CD4-positive, alpha-beta T cell treated with Interferon alpha-2 for 1 hour (primary cell): ENCODE results near the gene DEFB108B.
A peak's percentile ranks its signal among the peaks of the same experiment; 100 is the strongest.
"Not testable (repeated sequence)": the region's sequence is repeated elsewhere in the genome, so short reads cannot be mapped to it uniquely, and the experiment has no call there.

Source experiments
- DNase-seq, 2 donors: peaks; one replicate each; pipeline ENCODE4 v3.0.0-alpha.2; 2020 to 2022

The DEFB108B gene

GRCh38 chr11:71832811-71833210 lies at the start of gene DEFB108B:
DEFB108B (plus strand) TSS chr11:71833200; CDS start chr11:71833200, 0 bp downstream.
- DNase-seq = not testable (repeated sequence)

GRCh38 chr11:71786114-71786847 lies 46.7 kb upstream of the DEFB108B start:
- DNase-seq = not testable (repeated sequence)

GRCh38 chr11:71786848-71787097 lies 46.2 kb upstream of the DEFB108B start:
- DNase-seq = peak; percentile 98 to 99

DNA sequence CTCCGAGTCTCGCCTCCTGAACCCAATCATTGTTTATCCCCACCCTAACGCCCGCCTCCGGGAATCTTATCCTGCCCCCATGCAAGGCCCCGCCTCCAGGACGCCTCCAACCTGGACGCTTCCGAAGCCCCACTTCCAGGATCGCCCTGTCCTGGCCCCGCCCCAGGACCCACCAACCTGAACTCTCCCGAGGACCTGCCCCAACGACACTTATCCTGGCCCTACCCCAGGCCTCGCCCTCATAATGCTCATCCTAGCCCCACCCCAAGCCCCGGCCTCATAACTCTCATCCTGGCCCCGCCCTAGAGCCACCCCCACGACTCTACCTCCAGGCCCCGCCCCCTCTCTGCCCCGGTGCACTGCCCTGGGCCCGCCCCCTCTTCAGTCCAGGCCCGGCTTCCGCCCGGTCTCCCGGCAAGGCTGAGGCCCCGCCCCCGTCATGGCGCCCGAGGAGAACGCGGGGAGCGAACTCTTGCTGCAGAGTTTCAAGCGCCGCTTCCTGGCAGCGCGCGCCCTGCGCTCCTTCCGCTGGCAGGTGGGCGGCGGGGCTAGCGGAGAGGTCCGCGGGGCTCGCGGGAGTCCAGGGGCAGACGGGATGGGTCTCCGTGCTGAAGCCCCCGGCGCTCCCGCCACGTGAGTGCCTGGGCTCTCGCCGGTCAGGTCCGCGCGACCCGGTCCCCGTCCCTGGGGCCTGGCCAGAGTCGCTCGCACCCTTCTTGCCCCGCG lies 45.7 kb upstream of the DEFB108B start:
- peak; percentile 94 to 96 for DNase-seq

- peak; percentile 4 to 31 for DNase-seq
Observed at GRCh38 chr11:71787824-71788454, 45.1 kb upstream of the DEFB108B start.

- DNase-seq = not testable (repeated sequence)
Observed at GRCh38 chr11:71789444-71790196, 43.4 kb upstream of the DEFB108B start.

GRCh38 chr11:71791111-71791510 lies 41.9 kb upstream of the DEFB108B start:
- DNase-seq = not testable (repeated sequence)

GRCh38 chr11:71792621-71793235 lies 40.3 kb upstream of the DEFB108B start:
- peak; percentile 69 to 77 for DNase-seq

DNA sequence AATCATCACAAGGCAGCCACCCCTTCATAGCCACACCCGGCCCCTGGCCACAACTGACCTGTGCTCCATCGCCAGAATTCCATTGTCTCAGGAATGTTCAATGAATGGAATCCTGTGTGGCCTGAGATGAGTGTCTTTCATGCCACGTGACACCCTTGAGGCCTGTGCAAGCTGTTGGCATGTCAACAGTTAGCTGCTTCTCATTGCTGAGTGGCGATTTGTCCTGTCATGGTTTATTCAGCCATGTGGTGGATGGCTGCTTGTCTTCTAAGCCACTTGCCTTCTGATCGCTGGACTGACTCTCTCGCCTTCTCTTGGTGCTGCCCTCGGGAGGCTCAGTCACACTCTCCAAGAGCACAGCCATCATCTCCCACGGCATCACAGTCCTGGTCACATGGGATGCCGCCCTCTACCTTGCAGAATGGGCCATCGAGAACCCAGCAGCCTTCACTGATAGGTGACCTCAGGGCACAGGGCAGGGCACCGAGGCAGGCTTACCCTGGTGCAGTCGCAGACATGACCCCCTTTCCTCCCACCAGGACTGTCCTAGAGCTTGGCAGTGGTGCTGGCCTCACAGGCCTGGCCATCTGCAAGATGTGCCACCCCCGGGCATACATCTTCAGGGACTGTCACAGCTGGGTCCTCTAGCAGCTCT lies 38.5 kb upstream of the DEFB108B start:
- DNase-seq = not testable (repeated sequence)

GRCh38 chr11:71795236-71795635 lies 37.8 kb upstream of the DEFB108B start:
- not testable (repeated sequence) for DNase-seq

DNA sequence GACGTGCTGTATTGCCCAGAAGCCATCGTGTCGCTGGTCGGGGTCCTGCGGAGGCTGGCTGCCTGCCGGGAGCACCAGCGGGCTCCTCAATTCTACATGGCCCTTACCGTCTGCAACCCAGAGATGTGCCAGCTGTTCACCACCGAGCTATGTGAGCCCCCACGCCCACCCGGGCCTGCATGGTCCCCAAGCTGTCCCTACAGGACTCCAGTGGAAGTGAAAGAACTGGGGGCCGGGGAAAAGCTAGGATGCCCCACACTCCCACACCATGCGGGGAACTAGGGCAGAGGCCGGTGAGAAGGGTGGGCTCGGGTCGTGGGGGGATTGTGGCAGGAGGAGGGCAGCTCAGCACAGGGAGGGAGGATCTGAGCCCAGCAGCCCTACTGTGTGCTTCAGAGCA lies 37.0 kb upstream of the DEFB108B start:
- not testable (repeated sequence) for DNase-seq

DNA sequence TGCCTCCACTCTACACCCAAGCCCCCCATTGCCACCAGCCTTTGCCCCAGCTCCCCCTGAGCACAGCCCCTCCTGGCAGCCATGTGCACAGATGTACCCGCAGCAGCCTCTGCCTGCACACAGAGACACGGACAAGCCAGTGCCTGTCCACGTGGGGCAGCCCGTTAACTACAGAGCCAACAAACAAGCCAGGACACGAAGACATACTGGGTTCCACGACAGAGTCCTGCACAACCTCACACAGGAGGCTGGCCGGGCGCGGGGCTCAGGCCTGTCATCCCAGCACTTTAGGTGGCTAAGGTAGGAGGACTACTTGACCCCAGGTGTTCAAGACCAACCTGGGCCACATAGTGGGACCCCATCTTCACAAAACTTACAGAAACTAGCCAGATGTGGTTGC lies 36.2 kb upstream of the DEFB108B start:
- DNase-seq = not testable (repeated sequence)

GRCh38 chr11:71799556-71800128 lies 33.4 kb upstream of the DEFB108B start:
- not testable (repeated sequence) for DNase-seq

- peak; percentile 79 to 89 for DNase-seq
Observed at GRCh38 chr11:71800335-71800953, 32.6 kb upstream of the DEFB108B start.

GRCh38 chr11:71801026-71801425 lies 32.0 kb upstream of the DEFB108B start:
- DNase-seq = not testable (repeated sequence)

GRCh38 chr11:71802874-71803273 lies 30.1 kb upstream of the DEFB108B start:
- not testable (repeated sequence) for DNase-seq

GRCh38 chr11:71804158-71804947 lies 28.6 kb upstream of the DEFB108B start:
- DNase-seq = not testable (repeated sequence)

GRCh38 chr11:71812529-71812928 lies 20.5 kb upstream of the DEFB108B start:
- DNase-seq = not testable (repeated sequence)

DNA sequence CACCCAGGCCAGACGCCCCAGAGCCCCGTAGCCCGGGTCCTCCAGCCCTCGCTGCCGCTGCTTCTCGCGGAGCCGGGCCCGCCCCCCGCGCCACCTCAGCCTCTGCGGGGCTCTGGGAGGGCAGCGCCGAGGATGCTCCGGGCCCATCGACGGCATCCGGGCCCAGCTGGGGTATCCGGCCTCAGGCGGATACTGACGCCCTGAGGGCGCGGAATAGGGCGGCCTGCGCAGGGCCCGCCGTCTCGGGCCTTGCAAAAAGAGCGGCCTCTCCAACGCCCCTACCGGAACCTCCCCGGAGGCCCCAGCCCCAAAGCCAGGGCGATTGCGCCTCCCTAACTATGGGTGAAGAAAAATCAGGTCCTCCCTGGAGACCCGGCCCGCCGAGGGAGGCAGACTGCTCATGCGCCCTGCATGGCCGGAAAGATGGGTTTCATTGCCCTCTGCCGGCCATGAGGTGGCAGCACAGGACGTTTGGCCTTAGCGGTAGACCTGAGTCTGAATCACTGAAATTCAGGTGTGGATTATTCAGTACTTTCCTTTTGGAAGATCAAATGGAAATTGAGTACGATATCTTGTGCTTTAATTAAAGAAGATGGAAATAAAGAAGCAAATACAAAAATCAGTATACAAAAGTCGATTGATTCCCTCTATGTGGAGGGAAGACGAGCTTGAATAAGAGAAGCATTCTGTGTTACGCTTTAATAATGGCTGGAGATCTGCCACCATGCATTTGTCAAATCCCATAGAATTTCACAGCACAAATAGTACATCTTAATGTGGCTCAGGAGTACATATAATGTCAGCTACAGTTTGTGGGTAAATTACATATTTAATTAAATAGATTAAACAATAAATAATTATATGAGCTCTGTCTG lies 19.3 kb upstream of the DEFB108B start:
- peak; percentile 84 to 89 for DNase-seq
